GM10248 (cell line): ENCODE results near the gene SCAMP5.

Source experiments
- CTCF ChIA-PET: fragments of 300-600 bp; sonication (Branson Sonifier 250); formaldehyde crosslinking; extraction: SDS; loops from one replicate; lab custom pipeline; 2021; ENCODE audit warnings: antibody characterized with exemption; lab: Yijun Ruan, JAX
- POLR2A ChIA-PET: fragments of 350-650 bp; sonication (Branson Sonifier 250); formaldehyde crosslinking; extraction: SDS; loops from one replicate; lab custom pipeline; 2020; ENCODE audit warnings: antibody characterized with exemption; lab: Yijun Ruan, JAX
- DNase-seq: peaks from one replicate; pipeline ENCODE4 v3.0.0; 2012; ENCODE audit errors: extremely low spot score
- TF ChIP-seq, protein P1 (sequence below): IDR thresholded peaks from 2 replicates; pipeline ENCODE4 v1.5.1; 2012; ENCODE audit warnings: mild to moderate bottlenecking, low read depth; ENCODE audit errors: extremely low read depth, missing control alignments, control extremely low read depth

Gene SCAMP5

DNA sequence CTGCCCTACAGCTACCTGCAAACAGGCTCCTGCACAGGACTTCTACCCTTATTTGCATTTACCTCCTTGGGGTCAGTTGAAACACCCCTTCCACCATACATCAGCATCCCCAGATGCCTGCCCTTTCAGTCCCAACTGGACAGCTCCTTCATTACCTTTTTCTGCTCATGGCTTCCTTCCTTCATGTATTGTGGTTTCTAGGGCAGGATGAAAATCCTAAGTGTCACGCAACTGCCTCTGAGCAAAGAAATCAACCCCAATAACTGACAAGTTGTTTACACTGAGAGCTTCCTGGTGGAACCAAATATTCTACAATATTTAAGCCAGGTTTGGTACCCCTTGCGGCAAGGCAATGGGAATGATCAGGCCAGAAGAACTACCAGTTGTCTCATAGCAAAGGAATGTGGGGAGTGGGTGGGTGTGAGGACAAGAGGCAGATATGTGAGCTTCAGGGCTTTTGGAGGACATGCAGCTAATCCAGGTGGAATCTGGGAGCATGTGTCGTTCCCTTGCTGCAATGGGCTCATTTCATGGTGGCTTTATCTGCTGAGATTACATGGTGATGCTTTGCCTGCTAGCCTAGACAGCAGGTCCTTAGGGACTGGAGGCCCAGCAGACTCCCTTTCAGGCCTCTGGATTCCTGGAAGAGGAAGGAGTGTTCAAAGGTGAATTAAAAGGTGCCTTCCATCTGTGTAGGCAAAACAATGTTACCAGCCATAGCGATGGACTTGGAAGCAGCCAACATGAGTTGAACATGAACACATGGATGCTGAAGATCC lies 63.0 kb downstream of the SCAMP5 start:
- ChIA-PET POLR2A (interaction anchor here (0.5 to 1.9 kb wide), 3 partner anchors 15 to 169 kb away, joined by 3 to 7 read pairs (median 5); no protein-coding TSS in a partner anchor), CTCF (interaction anchor here (1.2 to 2.4 kb wide), 5 partner anchors 8 to 72 kb away, joined by 3 to 11 read pairs (median 4); no protein-coding TSS in a partner anchor)
- DNase-seq = no peak
- TF ChIP-seq, protein P1, sequence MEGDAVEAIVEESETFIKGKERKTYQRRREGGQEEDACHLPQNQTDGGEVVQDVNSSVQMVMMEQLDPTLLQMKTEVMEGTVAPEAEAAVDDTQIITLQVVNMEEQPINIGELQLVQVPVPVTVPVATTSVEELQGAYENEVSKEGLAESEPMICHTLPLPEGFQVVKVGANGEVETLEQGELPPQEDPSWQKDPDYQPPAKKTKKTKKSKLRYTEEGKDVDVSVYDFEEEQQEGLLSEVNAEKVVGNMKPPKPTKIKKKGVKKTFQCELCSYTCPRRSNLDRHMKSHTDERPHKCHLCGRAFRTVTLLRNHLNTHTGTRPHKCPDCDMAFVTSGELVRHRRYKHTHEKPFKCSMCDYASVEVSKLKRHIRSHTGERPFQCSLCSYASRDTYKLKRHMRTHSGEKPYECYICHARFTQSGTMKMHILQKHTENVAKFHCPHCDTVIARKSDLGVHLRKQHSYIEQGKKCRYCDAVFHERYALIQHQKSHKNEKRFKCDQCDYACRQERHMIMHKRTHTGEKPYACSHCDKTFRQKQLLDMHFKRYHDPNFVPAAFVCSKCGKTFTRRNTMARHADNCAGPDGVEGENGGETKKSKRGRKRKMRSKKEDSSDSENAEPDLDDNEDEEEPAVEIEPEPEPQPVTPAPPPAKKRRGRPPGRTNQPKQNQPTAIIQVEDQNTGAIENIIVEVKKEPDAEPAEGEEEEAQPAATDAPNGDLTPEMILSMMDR = no peak

DNA sequence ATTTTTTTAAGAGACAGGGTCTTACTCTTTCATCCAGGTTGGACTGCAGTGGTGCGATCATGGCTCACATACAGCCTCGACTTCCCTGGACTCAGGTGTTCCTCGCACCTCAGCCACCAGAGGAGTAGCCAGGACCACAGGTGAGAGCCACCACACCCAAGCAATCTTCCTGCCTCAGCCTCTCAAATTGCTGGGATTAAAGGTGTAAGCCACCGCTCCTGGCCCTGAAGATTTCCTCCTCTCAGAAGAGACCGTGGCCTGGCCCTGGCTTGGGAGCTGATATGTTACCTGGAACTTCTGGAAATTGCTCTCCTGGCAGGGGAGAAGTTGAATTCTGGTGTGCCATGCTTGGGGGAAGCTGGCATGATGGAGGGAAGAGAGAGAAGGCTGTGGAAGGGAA lies 64.2 kb downstream of the SCAMP5 start:
- CTCF ChIA-PET = interaction anchor here (0.9 to 3.6 kb wide), 2 partner anchors 9 to 144 kb away, joined by 3 to 9 read pairs; no protein-coding TSS in a partner anchor

DNA sequence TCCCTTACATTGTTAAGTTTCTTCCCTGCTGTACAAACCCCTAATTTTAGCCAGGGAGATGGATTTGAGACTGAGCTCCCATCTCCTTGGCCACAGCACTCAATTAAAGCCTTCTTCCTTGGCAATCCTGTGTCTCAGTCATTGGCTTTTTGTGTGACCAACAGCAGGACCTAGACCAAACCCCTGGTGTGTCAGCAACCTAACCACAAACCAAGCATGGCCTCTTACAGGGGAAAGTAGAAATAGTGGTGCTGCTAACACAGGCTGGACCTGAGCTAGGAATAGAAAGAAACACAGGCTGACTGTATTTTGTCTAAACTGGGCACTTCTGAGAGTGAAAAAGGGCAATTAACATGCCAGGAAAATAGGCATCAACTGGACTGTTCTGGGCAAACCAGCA lies 65.9 kb downstream of the SCAMP5 start:
- TF ChIP-seq, protein P1 = no peak
- POLR2A ChIA-PET = interaction anchor here (0.9 kb wide), 1 partner anchor 44 kb away, joined by 3 read pairs; no protein-coding TSS in a partner anchor
- CTCF ChIA-PET = interaction anchor here (0.8 to 3.6 kb wide), 7 partner anchors 7 to 37 kb away, joined by 3 to 13 read pairs (median 4); no protein-coding TSS in a partner anchor
- DNase-seq = peak; percentile 59

More for the DNA sequence above, 64.2 kb downstream of the SCAMP5 start:
- TF ChIP-seq, protein P1 = no peak
- no peak for DNase-seq
- POLR2A ChIA-PET = no interaction called here

DNA sequence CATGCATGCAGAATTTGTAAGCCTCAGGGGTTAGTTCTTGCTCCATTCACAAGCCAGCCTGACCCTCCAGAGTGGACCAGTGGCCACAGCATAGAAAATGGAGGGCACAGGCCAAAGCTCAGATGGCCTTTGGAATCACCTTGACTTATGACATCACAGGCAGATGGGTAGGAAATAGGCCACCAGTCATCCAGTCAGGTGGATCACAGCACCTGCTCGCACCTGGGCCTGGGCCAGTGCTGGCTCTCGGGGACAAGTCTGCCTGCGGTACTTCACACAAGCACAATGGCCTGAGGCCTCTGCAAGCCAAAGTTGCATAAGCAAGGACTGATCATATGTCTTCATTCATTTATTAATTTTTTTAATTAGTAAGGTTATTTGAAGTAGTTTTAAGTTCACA lies 67.3 kb downstream of the SCAMP5 start:
- no peak for DNase-seq
- ChIA-PET CTCF (interaction anchor here (3.6 kb wide), 1 partner anchor 12 kb away, joined by 9 read pairs; no protein-coding TSS in a partner anchor), POLR2A (no interaction called here)
- TF ChIP-seq, protein P1 = no peak

DNA sequence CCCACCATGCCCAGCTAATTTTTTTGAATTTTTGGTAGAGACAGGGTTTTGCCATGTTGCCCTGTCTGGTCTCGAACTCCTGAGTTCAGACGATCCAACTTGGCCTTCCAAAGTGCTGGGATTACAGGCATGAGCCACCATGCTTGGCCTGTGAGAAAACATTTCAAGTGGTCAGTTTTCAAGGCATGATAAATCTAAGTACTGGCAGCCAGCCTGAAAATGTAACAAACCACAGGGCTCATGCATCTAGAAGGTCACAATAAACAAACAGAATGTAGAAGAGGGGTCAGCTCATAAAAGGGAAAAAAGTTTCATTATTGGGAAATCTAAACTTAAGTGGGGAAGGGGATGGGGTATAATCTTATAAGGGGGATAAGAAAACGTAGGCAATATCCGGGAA lies 68.0 kb downstream of the SCAMP5 start:
- TF ChIP-seq, protein P1 = no peak
- ChIA-PET CTCF (no interaction called here), POLR2A (no interaction called here)
- no peak for DNase-seq

DNA sequence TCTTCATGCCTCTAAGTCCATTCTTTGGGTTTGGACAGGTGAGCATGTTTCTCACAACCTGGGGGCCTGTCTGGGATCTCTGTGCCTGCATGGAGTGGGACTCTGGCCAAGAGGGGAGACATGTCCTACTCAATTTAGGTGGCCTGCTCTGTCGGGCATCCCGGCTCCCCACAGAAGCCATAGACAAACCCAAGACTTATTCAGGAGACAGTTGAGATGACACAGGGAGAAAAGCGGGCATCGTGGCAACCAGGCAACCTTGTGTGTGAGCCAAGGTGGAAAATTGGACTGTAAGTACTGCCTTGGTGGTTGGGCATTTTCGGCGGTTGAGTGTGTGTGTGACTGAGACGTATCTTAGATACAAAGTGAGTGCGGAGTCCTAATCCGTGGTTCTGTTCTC lies 68.5 kb downstream of the SCAMP5 start:
- TF ChIP-seq, protein P1 = no peak
- ChIA-PET POLR2A (no interaction called here), CTCF (no interaction called here)
- no peak for DNase-seq
